HCT116 (cell line): Measurements from ENCODE around the gene RPL29.

Experiments
- EZH2 ChIP-seq: fragments of 200-600 bp; sonication (generic); IDR thresholded peaks from 2 replicates; pipeline ENCODE4 v1.6.1; 2017; ENCODE audit warnings: antibody characterized with exemption, mixed run types
- EZH2phosphoT487 ChIP-seq: fragments of 200-600 bp; IDR thresholded peaks from 2 replicates; pipeline ENCODE4 v1.6.1; 2018; ENCODE audit warnings: antibody characterized with exemption, borderline replicate concordance
- JUND ChIP-seq: IDR thresholded peaks from 2 replicates; pipeline ENCODE4 v1.6.1; 2012
- POLR2A ChIP-seq: IDR thresholded peaks from 2 replicates; pipeline ENCODE4 v1.7.0; 2011; ENCODE audit warnings: borderline replicate concordance; ENCODE audit not compliant: insufficient read depth, insufficient read length; ENCODE audit errors: extremely low read depth
- SIN3A ChIP-seq: IDR thresholded peaks from 2 replicates; pipeline ENCODE4 v1.6.1; 2012; ENCODE audit warnings: low read depth
- SP1 ChIP-seq: IDR thresholded peaks from 2 replicates; pipeline ENCODE4 v1.6.1; 2012; ENCODE audit warnings: low read depth
- TCF7L2 ChIP-seq: IDR thresholded peaks from 2 replicates; pipeline ENCODE4 v1.7.0; 2011; ENCODE audit warnings: borderline replicate concordance, inconsistent platforms; ENCODE audit not compliant: insufficient read depth, insufficient read length; ENCODE audit errors: extremely low read depth
- ZNF274 ChIP-seq: fragments of 200-500 bp; sonication (Bioruptor generic); IDR thresholded peaks from 2 replicates; pipeline ENCODE4 v1.6.1; 2014; ENCODE audit warnings: mild to moderate bottlenecking, low read depth, low read length, inconsistent platforms
- TF ChIP-seq, protein P1 (sequence below), 3 experiments: fragments of 200-600 bp in 1 of 3; sonication (generic) in 1 of 3; IDR thresholded peaks in 2 of 3; conservative IDR thresholded peaks in 1 of 3; 2 replicates each; pipeline ENCODE4 v1.5.1; 2012 to 2017; ENCODE audit warnings: low read depth in 2 of 3, low read length in 2 of 3, antibody characterized with exemption in 1 of 3, borderline replicate concordance in 1 of 3, control low read depth in 1 of 3, mild to moderate bottlenecking in 1 of 3, mixed read lengths in 1 of 3, mixed run types in 1 of 3, moderate library complexity in 1 of 3; ENCODE audit not compliant: insufficient read depth in 1 of 3
- TF ChIP-seq, protein P2 (sequence below): IDR thresholded peaks from 2 replicates; pipeline ENCODE4 v1.6.1; 2012; ENCODE audit warnings: low read depth
- TF ChIP-seq, protein P3 (sequence below): IDR thresholded peaks from 2 replicates; pipeline ENCODE4 v1.6.1; 2012

DNA sequence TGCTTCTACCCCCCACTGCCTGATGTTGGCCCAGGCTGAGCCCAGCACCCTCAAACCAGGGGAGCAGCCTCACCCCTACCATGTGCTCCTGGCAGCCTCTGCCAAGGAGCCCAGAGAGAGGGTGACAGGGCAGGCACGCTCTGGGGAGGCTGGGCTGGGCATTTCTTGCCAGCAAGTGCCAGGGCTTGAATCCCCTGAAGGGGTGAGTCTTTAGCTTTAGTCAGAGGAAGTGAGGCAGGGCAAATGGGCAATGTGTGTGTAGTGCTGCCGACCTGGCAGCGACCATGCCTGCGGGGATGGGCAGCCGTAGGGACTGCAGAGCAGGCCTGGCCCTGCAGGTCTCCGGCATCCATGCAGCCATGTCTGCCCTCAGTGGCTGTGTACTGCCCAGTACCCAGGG is 42.5 kb upstream of the RPL29 start:
- no peak for TF ChIP-seq POLR2A
- TF ChIP-seq, protein P1, sequence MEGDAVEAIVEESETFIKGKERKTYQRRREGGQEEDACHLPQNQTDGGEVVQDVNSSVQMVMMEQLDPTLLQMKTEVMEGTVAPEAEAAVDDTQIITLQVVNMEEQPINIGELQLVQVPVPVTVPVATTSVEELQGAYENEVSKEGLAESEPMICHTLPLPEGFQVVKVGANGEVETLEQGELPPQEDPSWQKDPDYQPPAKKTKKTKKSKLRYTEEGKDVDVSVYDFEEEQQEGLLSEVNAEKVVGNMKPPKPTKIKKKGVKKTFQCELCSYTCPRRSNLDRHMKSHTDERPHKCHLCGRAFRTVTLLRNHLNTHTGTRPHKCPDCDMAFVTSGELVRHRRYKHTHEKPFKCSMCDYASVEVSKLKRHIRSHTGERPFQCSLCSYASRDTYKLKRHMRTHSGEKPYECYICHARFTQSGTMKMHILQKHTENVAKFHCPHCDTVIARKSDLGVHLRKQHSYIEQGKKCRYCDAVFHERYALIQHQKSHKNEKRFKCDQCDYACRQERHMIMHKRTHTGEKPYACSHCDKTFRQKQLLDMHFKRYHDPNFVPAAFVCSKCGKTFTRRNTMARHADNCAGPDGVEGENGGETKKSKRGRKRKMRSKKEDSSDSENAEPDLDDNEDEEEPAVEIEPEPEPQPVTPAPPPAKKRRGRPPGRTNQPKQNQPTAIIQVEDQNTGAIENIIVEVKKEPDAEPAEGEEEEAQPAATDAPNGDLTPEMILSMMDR (IDR thresholded peaks at IDR 0.05 in 2 of 3, conservative IDR thresholded peaks at IDR 0.05 in 1 of 3; ENCODE audit: borderline replicate concordance in 1 of 3, insufficient read depth in 1 of 3, low read depth in 2 of 3, low read length in 2 of 3) = no peak
- TF ChIP-seq EZH2 = no peak
- TF ChIP-seq JUND = no peak
- TF ChIP-seq, protein P2, sequence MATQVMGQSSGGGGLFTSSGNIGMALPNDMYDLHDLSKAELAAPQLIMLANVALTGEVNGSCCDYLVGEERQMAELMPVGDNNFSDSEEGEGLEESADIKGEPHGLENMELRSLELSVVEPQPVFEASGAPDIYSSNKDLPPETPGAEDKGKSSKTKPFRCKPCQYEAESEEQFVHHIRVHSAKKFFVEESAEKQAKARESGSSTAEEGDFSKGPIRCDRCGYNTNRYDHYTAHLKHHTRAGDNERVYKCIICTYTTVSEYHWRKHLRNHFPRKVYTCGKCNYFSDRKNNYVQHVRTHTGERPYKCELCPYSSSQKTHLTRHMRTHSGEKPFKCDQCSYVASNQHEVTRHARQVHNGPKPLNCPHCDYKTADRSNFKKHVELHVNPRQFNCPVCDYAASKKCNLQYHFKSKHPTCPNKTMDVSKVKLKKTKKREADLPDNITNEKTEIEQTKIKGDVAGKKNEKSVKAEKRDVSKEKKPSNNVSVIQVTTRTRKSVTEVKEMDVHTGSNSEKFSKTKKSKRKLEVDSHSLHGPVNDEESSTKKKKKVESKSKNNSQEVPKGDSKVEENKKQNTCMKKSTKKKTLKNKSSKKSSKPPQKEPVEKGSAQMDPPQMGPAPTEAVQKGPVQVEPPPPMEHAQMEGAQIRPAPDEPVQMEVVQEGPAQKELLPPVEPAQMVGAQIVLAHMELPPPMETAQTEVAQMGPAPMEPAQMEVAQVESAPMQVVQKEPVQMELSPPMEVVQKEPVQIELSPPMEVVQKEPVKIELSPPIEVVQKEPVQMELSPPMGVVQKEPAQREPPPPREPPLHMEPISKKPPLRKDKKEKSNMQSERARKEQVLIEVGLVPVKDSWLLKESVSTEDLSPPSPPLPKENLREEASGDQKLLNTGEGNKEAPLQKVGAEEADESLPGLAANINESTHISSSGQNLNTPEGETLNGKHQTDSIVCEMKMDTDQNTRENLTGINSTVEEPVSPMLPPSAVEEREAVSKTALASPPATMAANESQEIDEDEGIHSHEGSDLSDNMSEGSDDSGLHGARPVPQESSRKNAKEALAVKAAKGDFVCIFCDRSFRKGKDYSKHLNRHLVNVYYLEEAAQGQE = no peak
- no peak for TF ChIP-seq EZH2phosphoT487
- no peak for TF ChIP-seq ZNF274
- TF ChIP-seq SP1 = no peak
- TF ChIP-seq SIN3A = no peak
- TF ChIP-seq TCF7L2 = no peak
- TF ChIP-seq, protein P3, sequence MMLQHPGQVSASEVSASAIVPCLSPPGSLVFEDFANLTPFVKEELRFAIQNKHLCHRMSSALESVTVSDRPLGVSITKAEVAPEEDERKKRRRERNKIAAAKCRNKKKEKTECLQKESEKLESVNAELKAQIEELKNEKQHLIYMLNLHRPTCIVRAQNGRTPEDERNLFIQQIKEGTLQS = no peak
